RWPE2 (cell line): ENCODE measurements around the gene CDC25A.

Experiments used
- ATAC-seq: fragments of 200-7000 bp; cut with Tn5 transposase; 3 replicates; pipeline ENCODE4 v1.9.1; 2021; ENCODE audit warnings: low read depth
- DNase-seq: peaks from one replicate; pipeline ENCODE4 v3.0.0-alpha.2; 2020; ENCODE audit warnings: low spot score
- H3K27ac ChIP-seq: fragments of 450-650 bp; 2 replicates; pipeline ENCODE4 v1.5.1; 2017; ENCODE audit warnings: mild to moderate bottlenecking; ENCODE audit not compliant: poor library complexity, severe bottlenecking
- H3K27me3 ChIP-seq: fragments of 250-450 bp; sonication (Bioruptor Pico); 2 replicates; pipeline ENCODE4 v1.5.1; 2021; ENCODE audit warnings: mild to moderate bottlenecking, moderate library complexity; ENCODE audit not compliant: insufficient read depth, poor library complexity, severe bottlenecking
- H3K36me3 ChIP-seq: fragments of 250-450 bp; sonication (Bioruptor Pico); 2 replicates; pipeline ENCODE4 v1.5.1; 2020; ENCODE audit warnings: low read depth, mild to moderate bottlenecking, moderate library complexity
- H3K4me1 ChIP-seq: fragments of 250-450 bp; sonication (Bioruptor Pico); 2 replicates; pipeline ENCODE4 v1.5.1; 2021; ENCODE audit warnings: mild to moderate bottlenecking, moderate library complexity; ENCODE audit not compliant: insufficient read depth, poor library complexity, severe bottlenecking
- H3K4me3 ChIP-seq: fragments of 250-450 bp; sonication (Bioruptor Pico); 2 replicates; pipeline ENCODE4 v1.5.1; 2021; ENCODE audit warnings: mild to moderate bottlenecking, moderate library complexity; ENCODE audit not compliant: severe bottlenecking
- H3K9me3 ChIP-seq: fragments of 250-450 bp; sonication (Bioruptor Pico); 2 replicates; pipeline ENCODE4 v1.5.1; 2021; ENCODE audit warnings: mild to moderate bottlenecking, moderate library complexity; ENCODE audit not compliant: severe bottlenecking
- TF ChIP-seq, protein P1 (sequence below): fragments of 450-650 bp; IDR thresholded peaks from one replicate; pipeline ENCODE4 v1.5.1; 2017; ENCODE audit warnings: mild to moderate bottlenecking, moderate library complexity; ENCODE audit not compliant: poor library complexity, severe bottlenecking

CDC25A gene

GRCh38 chr3:48226939-48227338 lies 38.7 kb upstream of the CDC25A start:
- peaks cover 11% of the 10 kb centered on the region for H3K4me1 ChIP-seq
- no peaks in the 10 kb centered on the region for H3K27me3 ChIP-seq
- no peak for DNase-seq
- H3K4me3 ChIP-seq = no peak overlapping the region
- H3K27ac ChIP-seq = no peak overlapping the region
- TF ChIP-seq, protein P1, sequence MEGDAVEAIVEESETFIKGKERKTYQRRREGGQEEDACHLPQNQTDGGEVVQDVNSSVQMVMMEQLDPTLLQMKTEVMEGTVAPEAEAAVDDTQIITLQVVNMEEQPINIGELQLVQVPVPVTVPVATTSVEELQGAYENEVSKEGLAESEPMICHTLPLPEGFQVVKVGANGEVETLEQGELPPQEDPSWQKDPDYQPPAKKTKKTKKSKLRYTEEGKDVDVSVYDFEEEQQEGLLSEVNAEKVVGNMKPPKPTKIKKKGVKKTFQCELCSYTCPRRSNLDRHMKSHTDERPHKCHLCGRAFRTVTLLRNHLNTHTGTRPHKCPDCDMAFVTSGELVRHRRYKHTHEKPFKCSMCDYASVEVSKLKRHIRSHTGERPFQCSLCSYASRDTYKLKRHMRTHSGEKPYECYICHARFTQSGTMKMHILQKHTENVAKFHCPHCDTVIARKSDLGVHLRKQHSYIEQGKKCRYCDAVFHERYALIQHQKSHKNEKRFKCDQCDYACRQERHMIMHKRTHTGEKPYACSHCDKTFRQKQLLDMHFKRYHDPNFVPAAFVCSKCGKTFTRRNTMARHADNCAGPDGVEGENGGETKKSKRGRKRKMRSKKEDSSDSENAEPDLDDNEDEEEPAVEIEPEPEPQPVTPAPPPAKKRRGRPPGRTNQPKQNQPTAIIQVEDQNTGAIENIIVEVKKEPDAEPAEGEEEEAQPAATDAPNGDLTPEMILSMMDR = no peak
- no peaks in the 10 kb centered on the region for H3K9me3 ChIP-seq
- ATAC-seq = no peak
- H3K36me3 ChIP-seq = no peaks in the 10 kb centered on the region

DNA sequence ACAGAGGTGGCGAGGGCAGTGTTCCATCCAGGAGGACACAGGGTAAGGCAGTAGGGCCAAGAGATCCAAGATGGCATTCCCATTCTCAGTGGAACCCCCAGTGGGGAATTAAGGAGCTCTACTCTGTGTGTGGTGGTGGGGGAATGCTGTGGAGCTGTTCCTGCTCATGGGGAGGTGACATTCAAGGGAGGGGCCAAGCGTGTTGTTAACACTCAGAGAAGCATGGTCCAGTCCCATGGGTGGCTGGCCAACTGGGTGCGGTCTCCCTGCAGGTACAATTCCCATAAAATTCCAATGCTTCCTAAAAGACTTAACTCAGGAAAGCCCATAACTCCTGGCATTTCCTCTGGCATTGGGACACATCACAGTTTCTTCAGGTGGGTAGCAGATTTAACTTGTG lies 37.4 kb upstream of the CDC25A start:
- Histone ChIP-seq H3K4me1 (peaks cover 11% of the 10 kb centered on the region), H3K9me3 (no peaks in the 10 kb centered on the region), H3K4me3 (no peak overlapping the region), H3K36me3 (no peaks in the 10 kb centered on the region), H3K27ac (no peak overlapping the region), H3K27me3 (no peaks in the 10 kb centered on the region)
- TF ChIP-seq, protein P1 = no peak
- no peak for ATAC-seq
- DNase-seq = no peak

DNA sequence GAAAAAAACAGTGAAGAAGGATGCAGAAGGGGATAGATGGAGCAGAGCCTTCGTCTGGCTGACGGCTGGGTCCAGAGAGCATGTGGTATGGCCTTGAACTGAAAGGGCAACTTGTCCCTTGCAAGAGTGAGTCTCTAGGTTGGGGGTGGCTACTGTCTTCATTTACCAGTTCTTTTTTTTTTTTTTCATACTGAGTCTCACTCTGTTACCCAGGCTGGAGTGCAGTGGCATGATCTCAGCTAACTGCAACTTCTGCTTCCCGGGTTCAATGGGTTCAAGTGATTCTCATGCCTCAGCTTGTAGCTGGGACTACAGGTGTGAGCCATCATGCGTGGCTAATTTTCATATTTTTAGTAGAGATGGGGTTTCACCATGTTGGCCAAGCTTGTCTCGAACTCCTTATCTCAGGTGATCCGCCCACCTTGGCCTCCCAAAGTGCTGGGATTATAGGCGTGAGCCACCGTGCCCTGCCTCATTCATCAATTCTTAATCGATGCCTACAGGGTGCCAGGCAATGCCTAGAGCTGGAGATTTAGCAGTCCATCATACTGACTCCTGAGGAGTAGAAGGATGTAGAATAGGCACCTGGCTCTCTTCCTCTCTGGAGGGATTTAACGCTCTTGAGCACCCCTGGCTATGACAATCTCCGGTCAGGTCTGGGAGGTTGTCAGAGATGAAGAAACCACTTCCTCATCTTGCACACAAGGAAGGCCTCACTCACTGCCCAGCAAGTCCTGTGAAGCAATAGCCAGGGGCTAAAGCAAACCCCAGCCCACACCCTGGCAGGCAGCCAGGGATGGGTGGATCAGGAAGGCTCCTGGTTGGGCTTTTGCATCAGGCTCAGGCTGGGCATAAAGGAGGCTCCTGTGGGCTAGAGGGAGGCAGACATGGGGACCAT lies 34.6 kb upstream of the CDC25A start, which contains the start of gene CAMP:
TSS of gene CAMP (plus strand) at position 880 of the 898 bp plus-strand sequence. CDS start at position 897, 17 bp downstream.
- no peaks in the 10 kb centered on the region for H3K36me3 ChIP-seq
- H3K9me3 ChIP-seq = no peaks in the 10 kb centered on the region
- ATAC-seq (peak; percentile 84), DNase-seq (peak; percentile 81)
- peaks cover 11% of the 10 kb centered on the region for H3K4me1 ChIP-seq
- H3K27me3 ChIP-seq = no peaks in the 10 kb centered on the region
- no peak within 1 kb of the TSS for H3K27ac ChIP-seq
- H3K4me3 ChIP-seq = no peak within 1 kb of the TSS
- TF ChIP-seq, protein P1 = no peak

DNA sequence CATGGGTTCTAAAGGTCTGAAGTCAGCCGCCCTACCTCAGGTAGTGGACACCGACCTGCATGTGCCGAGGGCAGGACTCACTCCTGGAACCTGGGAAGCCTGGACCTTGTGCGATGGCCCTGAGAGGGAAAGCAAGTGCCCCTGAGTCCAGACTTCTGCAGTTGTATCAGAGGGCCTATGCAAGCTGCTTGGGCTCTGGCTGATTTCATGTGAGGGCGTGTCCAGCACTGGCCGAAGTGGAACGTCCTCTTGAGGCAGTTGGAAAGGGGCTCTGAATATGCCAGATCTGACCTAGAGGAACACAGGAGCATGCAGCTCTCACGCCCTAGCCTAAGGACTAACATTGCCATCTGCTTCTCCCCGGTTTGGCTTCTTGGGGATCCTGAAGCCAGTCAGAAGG lies 32.5 kb upstream of the CDC25A start:
- DNase-seq = no peak
- TF ChIP-seq, protein P1 = no peak
- Histone ChIP-seq H3K4me1 (peaks cover 11% of the 10 kb centered on the region), H3K27me3 (no peaks in the 10 kb centered on the region), H3K27ac (no peak overlapping the region), H3K4me3 (no peak overlapping the region), H3K9me3 (no peaks in the 10 kb centered on the region), H3K36me3 (no peaks in the 10 kb centered on the region)
- ATAC-seq = no peak

GRCh38 chr3:48219543-48219942 lies 31.3 kb upstream of the CDC25A start:
- Histone ChIP-seq H3K27me3 (no peaks in the 10 kb centered on the region), H3K27ac (no peak overlapping the region), H3K9me3 (no peaks in the 10 kb centered on the region), H3K4me3 (no peak overlapping the region), H3K36me3 (no peaks in the 10 kb centered on the region), H3K4me1 (peaks cover 11% of the 10 kb centered on the region)
- no peak for DNase-seq
- TF ChIP-seq, protein P1 = no peak
- no peak for ATAC-seq
